Activated CD4-positive, CD25-positive, alpha-beta regulatory T cell (primary cell): ENCODE measurements around the gene AHRR.
"Not testable (repeated sequence)": the region's sequence is repeated elsewhere in the genome, so short reads cannot be mapped to it uniquely, and the experiment has no call there.

Source experiments
- DNase-seq, 4 experiments: peaks; one replicate each; lab custom pipeline; 2025; lab: John Stamatoyannopoulos, UW

AHRR gene

DNA sequence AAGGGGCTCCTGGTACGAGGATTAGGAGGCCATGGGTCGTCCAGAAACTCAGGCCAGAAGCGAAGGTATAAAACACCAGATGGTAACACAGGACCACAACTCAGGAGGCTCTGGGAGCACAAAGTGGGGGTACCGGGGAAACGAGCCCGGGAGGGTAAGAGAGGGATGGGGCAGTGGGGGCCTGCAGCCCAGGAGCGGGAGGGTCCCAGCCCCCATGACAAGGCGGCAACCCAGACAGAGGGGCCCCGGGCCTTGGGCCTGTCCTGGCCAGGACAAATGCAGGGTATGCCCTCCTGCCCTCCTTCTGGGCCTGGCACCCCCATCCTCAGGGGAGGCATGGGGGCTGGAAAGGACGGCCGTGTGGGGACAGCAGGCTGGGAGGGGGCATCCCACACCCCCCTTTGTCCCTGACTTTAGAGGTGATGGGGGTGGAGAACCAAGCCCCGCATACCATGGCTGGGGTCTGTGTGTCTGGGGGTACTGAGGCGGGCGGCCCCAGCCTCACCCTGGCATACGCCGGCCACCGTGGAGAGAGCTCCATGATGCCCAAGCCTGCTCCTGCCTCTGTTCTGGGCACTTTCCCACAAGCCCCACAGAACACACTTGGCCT, 74.5 kb downstream of the AHRR start:
- DNase-seq, result no peak

DNA sequence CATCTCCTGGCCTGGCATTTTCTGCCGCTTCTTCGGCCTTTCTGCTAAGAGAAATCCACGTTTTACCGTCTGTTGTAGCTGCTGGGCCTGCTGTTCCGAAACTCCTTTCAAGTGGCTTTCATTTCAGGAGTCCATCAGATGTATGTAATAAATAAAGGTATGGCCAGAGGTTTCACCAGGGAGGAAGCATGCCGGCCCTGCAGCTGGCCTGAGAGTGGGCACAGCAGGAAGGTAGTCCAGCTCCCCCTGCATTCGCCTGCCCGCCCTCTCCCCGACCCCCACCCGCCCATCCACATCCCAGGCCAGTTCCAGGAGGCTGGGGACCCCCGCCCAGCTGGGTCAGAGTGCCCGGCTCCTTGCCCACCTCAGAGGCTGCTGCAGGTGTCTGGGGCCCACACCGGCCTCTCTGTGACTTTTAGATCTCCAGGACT, 75.0 kb downstream of the AHRR start:
- DNase-seq, result no peak

DNA sequence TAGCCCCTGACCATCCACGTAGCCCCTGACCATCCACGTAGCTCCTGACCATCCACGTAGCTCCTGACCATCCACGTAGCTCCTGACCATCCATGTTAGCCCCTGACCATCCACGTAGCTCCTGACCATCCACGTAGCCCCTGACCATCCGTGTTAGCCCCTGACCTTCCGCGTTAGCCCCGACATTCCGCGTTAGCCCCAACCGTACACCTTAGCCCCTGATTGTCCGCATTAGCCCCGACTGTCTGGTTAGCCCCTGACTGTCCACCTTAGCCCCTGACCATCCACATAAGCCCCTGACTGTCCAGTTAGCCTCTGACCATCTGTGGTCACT, 76.6 kb downstream of the AHRR start:
- DNase-seq, result not testable (repeated sequence)

DNA sequence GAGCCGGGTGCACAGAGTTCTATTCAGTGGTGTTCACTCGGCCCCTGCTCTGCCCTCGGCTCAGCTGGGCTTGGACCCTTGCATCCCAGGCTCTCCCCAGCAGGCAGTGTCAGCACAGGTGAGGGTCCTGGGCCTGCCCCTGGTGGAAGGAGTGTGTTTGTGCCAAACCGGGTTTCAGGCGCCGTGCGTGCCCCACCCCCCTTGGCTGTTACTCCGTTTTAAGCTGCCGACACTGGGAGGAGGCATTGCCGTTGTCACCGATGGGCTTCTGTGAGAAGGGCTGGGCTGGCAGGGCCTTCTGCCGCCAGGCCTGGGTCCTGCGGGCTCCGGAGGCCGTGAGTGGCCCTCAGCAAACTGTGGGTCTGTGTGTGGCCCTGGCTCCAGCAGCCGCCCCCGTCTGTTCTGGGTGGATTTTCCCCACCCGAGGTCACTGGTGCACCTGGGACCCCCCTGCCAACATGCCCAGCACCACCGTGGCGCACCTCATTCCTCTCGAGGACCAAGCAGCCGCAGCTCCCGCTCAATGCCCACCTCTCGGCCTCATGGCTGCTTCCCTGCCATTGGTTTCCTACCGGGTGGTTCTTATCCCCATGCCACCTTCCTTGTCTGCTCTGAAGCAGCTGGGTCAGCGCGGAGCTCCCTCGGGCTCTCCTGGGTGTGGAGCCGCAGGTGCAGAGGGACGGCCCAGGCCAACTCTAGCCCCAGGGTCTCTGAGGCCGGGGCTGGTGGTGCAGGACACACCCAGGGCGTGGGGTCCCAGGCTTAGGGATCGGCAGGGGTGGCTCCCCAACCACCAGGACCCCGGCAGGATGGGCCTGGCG, 77.2 kb downstream of the AHRR start:
- DNase-seq, result no peak

DNA sequence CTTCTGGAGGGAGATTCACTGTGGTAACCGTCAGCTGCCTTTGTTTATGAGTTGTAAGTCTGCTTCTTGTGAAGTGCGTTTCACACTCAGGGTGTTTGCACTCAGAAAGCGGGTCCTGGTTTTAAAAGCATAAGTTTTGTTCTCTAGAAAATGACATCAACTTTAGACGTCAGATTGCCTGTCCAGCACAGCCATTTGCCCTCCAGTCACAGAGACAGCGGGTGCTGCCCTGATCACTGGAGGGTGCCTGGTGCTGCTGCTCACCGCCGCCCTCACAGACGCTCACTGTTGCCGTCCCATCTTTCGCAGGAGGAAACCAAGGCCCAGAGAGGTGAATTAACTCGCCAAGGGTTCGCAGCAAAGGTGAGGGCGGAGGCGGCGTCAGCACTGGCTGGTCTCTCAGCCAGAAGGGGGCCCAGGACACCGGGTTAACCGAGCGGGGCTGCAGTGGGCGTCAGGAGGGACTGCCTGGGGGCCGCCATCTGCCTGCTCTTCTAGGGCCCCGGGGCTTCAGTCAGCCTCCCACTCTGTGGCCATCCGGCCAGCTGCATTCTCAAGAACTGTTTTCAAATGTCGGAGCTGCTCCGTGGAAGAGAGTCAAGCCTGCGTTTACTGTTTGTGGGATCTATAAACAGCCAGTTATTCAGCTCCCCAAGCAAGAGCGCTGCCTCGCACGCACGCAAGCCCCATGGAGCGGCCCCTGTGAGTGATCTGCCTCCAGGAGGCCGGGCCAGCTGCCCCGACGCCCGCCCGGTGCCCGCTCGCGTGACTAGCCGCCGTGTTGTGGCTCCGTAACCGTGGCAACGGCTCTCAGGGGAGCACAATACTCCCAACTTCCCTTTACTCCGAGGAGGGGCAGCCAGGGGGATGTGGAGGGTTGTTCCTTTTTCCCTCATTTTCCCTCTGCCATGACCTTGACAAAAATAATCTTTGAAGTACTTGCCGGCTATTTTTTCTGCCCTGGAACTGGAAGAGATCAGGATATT, 78.1 kb downstream of the AHRR start:
- DNase-seq, result peak in 3 of 4 experiments; percentile 19 to 24 (median 22)

DNA sequence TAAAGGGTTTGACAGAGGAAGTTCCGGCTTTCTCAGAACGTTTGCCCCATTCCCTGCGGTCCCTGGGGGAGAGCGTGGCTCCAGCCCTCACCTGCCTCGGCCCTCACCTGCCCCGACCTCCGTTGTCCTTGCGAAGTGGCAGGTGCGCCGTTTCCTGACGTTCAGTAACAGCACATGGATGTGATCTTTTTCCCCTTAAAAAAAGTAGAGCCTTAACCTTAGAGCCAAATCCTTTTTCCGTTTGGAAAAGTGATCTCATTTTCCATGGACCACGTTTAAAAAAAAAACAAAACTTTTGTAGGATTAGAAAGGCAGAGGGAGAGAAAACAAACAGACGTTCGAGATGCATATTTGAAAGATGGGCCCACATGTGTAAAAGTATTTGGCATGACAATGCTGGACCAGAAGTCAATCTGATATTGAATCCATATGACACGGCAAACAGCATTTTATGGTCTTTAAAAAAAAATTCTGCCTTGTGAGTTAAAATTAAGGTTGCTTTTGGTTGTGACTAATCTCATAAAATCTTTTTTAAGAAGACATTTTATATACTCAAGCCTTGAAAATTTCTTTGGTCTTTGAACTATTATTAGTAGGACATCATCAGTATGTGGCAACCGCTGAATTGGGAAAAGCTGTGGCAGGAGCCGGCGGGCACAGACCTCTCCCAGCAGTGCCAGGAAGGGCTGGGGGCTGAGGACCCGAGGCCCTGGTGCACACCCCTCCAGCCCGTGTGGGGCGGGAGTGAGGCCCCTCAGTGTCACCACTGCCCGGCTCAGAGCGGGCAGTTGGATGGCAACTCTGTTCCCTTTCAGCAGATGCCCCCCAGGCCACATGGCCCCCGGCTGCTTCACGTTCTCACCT, 79.0 kb downstream of the AHRR start:
- no peak for DNase-seq

DNA sequence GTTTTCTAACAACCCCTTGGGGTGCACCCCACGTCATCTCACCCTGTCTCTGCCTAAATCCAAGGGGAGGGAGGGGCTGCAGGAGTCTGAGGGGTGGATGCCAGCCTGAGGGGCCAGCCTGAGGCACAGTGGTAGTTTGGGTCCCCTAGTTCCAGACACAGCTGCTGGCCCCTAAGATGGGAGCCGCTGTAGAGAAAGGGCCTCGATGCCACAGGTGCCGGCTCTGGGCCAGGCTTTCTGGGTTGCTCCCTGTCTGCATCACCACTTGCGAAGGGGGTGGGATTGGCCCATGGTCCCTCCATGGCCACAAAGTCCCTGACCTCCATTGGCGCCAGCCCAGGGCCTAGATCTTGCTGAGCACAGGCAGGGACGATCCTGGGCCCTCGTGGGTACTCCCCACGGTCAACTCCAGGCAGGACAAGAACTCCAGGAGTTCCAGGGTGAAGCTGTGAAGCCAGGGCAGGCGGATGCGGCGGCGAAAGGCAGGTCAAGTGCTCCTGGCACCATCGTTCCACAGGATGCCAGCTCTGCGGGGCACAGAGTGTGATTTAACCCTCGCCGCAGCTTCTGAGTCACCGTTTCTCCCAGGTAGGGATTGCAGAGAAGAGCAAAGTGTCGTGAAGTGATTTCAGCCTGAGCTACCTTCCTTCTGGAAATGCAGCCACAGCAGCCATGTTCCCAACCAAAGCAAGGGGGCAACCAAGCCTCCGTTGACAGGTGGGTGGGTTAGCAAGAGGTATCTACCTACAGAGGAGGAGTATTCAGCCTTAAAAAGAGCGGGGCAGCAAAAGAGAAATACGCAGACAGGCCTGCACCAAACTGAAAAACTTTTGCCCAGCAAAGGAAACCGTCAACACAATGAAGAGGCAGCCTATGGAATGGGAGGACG, 79.9 kb downstream of the AHRR start:
- DNase-seq, result no peak

DNA sequence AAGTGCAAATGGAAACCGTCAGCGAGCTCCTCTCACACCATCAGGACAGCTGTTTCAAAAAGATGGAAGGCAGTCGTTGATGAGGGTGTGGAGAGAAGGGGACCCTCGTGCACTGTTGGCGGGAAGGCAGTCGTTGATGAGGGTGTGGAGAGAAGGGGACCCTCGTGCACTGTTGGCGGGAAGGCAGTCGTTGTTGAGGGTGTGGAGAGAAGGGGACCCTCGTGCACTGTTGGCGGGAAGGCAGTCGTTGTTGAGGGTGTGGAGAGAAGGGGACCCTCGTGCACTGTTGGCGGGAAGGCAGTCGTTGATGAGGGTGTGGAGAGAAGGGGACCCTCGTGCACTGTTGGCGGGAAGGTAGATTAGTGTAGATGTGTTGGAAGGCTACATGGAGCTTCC, 80.7 kb downstream of the AHRR start:
- not testable (repeated sequence) for DNase-seq

DNA sequence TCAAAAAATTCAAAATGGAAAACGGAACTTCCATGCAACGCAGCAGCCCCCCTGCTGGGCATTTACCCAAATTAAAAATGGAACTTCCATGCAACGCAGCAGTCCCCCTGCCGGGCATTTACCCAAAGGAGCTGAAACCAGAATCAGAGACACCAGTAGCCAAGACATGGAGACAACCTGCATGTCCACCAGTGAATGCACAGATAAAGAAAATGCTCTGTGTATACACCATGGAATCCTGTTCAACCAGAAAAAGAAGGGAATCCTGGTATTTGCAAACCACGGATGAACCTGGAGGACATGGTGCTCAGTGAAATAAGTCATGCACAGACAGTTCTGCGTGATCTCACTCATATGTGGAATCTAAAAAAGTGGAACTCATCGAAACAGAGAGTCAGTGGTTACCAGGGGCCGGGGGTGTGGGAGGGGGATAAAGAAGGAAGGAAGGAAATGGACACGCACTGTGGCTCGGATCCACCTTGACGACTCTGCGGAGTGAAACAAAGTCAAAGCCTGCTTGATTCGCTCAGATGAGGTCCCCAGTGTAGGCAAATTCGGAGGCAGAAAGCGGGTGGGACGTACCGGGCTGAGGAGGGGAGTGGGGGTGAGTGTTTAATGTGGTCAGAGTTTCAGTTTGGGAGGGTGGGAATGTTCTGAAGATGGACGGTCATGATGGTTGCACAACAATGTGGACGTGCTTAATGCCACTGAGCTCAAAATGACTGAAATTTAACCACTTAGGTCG, 81.3 kb downstream of the AHRR start:
- DNase-seq, result no peak

DNA sequence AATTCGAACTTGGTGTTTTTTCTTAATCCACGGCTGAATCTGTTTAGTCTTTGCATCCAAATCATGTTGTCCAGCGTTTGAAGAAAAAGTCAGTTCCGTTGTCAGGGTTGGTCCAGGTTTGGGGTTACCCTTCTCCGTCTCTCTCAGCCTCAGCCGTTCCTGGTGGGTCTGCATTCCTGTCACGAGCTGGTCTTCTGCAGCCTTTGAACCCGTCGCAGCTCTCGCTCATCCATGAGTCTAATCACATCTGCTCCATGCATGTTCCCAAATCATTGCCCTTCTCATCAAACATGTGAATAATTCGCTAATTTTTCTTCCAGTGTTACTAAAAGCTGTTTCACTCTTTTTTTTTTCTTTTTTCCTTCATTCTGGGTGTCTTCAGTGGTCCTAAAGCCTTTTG, 82.5 kb downstream of the AHRR start:
- DNase-seq, result no peak

DNA sequence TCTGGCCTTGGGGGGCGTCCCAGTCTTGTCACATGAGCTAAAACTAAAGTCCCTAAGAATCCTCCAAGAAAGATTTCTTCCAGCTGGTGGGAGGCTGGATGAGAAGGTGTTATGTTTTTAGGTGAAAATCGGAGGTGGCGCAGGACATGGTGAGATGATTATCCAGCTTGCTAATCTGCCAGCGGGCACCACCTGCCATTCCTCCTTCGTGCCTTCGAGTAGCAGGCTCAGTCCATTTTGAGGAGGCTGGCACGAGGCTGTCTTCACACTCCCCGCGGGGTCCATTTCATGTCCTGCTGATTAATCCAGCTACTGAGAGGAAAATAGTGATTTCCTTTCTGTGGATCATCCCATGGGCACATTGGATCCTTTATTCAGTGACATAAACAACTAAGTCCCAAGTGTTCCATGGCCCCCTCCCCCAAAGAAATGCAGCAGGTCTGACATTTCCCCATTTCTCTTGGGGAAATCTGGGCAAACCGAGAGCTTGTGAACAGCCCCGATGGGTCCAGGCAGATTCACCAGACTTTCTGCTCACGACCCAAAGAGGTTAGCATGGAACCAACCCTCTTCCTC, 83.2 kb downstream of the AHRR start:
- DNase-seq, result no peak

DNA sequence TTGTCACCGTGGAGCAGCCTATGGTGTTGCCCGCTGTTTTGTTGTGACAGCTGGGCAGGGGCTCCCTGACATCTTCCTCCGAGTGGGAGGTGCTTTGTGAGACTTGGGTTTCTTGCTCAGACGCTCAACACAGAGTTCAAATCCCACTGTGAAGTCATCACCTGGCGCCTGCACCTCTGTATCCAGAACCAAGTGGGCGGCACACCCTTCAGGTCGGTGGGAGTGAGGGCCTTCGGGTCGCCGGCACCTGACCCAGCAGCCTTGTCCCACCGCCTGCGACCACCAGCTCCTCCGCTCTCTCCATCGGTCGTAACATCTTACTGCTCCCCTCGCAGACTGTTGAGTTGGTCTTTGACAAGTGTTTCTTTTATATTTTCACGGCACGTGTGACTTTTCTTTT, 83.9 kb downstream of the AHRR start:
- no peak for DNase-seq

DNA sequence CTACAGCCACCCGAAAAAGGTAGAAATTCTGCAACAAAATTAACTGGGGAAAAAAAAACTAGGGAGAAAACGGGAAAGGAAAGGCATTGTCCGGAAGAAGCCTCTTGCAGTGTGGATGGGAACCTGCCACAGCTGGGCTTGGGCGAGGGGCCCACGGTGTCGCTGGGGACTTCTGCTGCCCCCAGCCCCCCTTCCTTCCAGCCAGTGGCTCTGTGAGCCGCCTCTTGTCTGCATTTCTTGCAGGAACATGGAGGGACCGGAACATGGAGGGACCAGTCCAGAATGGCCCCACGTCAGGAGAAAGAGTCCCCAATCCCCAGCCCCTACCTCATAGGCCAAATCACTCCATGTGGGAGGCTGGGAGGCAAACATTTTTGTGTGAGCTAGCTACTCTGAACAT, 84.5 kb downstream of the AHRR start:
- no peak for DNase-seq

DNA sequence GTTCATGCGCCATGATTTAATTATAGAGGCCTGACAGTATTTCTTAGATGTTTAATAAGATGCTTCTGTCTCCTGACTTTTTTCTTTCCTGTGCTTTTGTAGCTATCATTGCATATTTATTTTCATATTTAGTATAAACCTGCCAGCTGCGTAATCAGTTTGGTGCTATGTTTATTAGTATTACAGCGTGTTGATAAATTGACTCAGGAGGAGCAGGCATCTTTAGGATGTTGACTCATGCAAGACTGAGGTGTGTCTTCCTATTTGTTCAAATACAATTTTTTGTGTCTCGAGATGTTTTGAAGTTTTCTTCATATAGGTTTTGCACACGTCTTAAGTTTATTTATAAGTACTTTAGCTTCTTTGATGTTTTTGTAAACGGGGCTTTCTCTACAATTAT, 85.5 kb downstream of the AHRR start:
- no peak for DNase-seq

DNA sequence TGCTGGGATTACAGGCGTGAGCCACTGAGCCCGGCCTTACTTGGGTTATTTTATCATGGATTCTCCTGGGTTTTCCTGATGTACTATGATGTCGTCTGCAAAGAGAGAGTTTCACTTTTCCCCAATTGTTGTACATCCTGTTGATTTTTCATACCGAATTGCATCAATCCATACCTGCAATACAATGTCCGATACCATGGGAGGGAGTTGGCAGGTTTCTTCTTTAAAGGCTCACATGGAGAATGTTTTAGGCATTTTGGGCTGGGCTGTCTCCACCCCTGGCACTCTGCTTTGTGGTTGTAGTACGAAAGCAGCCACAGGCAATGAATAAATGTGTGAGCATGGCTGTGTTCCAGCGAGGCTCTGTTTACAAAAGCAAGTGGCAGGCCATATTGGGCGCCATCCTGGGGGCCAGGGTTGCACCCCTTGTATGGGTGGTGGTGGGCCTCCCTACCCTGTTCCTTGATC, 86.3 kb downstream of the AHRR start:
- DNase-seq, result no peak

DNA sequence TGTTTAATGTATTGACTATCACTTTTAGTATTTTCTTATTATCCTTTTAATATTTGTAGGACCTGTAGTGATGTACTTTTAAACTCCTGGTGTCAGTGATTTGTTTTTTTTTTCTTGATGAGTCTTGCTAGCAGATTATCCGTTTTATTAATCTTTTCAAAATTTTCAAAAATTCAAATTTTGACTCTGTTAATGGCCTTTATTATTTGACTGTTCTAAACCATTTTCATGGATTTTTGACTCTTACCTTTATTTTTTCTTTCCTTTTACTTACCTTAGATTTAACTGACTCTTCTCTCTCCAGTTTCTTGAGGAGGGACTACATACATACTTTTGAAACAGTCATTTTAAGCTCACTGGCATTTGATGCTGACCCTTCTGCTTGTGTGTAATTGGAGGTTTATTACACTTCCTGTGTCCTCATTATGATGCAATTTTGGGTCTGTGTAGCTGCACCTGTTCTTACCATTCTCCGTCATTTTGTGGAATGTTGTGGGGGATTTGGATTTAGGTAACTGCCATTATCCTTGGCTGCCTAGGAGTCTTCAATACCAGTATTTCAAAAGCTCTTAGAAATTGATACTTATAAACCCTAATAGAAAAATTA, 89.5 kb downstream of the AHRR start:
- no peak for DNase-seq

DNA sequence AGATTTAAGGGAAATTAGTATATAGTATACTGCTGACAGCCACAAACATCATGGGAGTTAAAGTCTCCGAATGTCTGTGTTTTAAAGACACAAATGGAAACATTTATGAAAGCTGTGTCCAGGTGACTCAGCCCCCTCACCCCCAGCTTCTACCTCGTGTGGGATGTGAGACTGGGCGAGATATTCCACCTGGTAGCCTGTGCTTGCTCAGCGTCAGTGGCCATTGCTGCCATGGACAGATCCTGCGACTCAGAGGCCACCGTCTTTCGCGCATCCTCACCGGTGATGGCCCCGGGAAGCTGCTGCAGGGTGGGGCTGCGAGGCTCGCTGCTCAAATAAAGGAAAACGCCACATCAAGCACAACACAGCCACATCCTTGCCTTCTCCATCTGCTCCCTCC, 90.2 kb downstream of the AHRR start:
- DNase-seq, result no peak

DNA sequence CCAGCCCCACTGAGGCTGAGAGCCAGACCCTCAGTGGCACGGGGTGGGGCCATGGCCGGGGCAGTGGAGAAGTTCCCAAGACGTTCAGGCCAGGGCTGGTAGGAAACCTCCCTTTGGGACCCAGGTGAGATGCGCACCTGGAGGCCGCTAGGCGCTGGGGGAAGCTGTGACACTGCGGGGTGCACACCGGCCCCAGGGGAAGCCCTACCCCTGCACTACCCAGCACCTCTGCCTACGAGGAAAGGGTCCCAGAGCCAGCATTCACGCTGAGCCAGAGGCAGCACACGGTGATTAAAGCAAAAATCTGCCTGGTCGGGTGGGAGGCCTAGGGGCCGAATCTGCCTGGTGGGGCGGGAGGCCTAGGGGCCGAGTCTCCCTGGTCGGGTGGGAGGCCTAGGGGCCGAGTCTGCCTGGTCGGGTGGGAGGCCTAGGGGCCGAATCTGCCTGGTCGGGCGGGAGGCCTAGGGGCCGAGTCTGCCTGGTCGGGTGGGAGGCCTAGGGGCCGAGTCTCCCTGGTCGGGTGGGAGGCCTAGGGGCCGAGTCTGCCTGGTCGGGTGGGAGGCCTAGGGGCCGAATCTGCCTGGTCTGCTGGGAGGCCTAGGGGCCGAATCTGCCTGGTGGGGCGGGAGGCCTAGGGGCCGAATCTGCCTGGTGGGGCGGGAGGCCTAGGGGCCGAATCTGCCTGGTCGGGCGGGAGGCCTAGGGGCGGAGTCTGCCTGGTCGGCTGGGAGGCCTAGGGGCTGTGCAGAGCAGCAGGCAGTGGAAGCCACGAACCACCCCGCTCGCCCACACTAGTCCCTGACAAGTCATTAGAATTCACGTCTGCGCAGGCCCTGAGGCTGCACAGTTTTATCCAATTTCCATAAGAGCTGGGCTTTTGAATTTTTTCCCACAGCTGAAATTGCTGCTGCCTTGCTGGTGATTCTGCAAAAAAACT, 93.7 kb downstream of the AHRR start:
- DNase-seq, result not testable (repeated sequence)
